GM23338 (cell line): ENCODE data around the gene A1BG. TPM values are rescaled to one million over a fixed set of nuclear protein-coding genes. Genes with fewer than 3 reads are reported as not detected.

Experiments used
- ATAC-seq: fragments of 200-7000 bp; cut with Tn5 transposase; 3 replicates; pipeline ENCODE4 v1.9.1; 2020
- DNase-seq: peaks from one replicate; pipeline ENCODE4 v3.0.0-alpha.2; 2015; ENCODE audit warnings: low spot score
- H2AFZ ChIP-seq: fragments of 200-600 bp; sonication (generic); 2 replicates; pipeline ENCODE4 v1.8.0; 2016; ENCODE audit warnings: antibody characterized with exemption, mild to moderate bottlenecking, moderate library complexity
- H3F3A ChIP-seq: fragments of 200-600 bp; sonication (generic); replicated peaks from 2 replicates; pipeline ENCODE4 v1.8.0; 2017; ENCODE audit warnings: antibody characterized with exemption, mixed run types, low read depth
- H3K27ac ChIP-seq: fragments of 200-600 bp; sonication (generic); 2 replicates; pipeline ENCODE4 v1.6.1; 2016; ENCODE audit warnings: low read depth
- H3K27me3 ChIP-seq: fragments of 200-600 bp; sonication (generic); 2 replicates; pipeline ENCODE4 v1.8.0; 2016; ENCODE audit warnings: mild to moderate bottlenecking, mixed run types, moderate library complexity; ENCODE audit not compliant: insufficient read depth
- H3K36me3 ChIP-seq: fragments of 200-600 bp; sonication (generic); 2 replicates; pipeline ENCODE4 v1.8.0; 2016; ENCODE audit warnings: mild to moderate bottlenecking; ENCODE audit not compliant: insufficient read depth
- H3K4me1 ChIP-seq: fragments of 200-600 bp; sonication (generic); 2 replicates; pipeline ENCODE4 v1.8.0; 2016; ENCODE audit warnings: mild to moderate bottlenecking, moderate library complexity; ENCODE audit not compliant: insufficient read depth
- H3K4me2 ChIP-seq: fragments of 200-600 bp; sonication (generic); 2 replicates; pipeline ENCODE4 v1.7.1; 2017; ENCODE audit warnings: mixed run types
- H3K4me3 ChIP-seq: fragments of 200-600 bp; sonication (generic); 2 replicates; pipeline ENCODE4 v1.6.1; 2016; ENCODE audit warnings: mixed run types
- H3K79me2 ChIP-seq: fragments of 200-600 bp; sonication (generic); replicated peaks from 2 replicates; pipeline ENCODE4 v1.8.0; 2017; ENCODE audit warnings: mild to moderate bottlenecking; ENCODE audit not compliant: insufficient read depth
- H3K9me2 ChIP-seq: fragments of 200-600 bp; sonication (generic); 2 replicates; pipeline ENCODE4 v1.8.0; 2017; ENCODE audit not compliant: insufficient read depth
- H4K20me1 ChIP-seq: fragments of 200-600 bp; sonication (generic); replicated peaks from 2 replicates; pipeline ENCODE4 v1.8.0; 2017; ENCODE audit warnings: mild to moderate bottlenecking; ENCODE audit not compliant: insufficient read depth
- H3K27ac Mint-ChIP-seq: 2 replicates; pipeline ENCODE4 v1.8.0; 2020; ENCODE audit warnings: inconsistent platforms, mild to moderate bottlenecking, moderate library complexity, mixed read lengths
- H3K27me3 Mint-ChIP-seq: 3 replicates; pipeline ENCODE4 v1.8.0; 2022; ENCODE audit warnings: low read depth, mild to moderate bottlenecking, moderate library complexity, mixed read lengths, inconsistent platforms; ENCODE audit not compliant: insufficient read depth, poor library complexity
- H3K36me3 Mint-ChIP-seq: 3 replicates; pipeline ENCODE4 v1.8.0; 2021; ENCODE audit warnings: low read depth, mild to moderate bottlenecking, inconsistent platforms, moderate library complexity, mixed read lengths
- H3K4me1 Mint-ChIP-seq: 3 replicates; pipeline ENCODE4 v1.8.0; 2020; ENCODE audit warnings: mild to moderate bottlenecking, inconsistent platforms, mixed read lengths
- H3K4me3 Mint-ChIP-seq: 3 replicates; pipeline ENCODE4 v1.8.0; 2021; ENCODE audit warnings: moderate library complexity, mild to moderate bottlenecking, inconsistent platforms, mixed read lengths
- H3K9me3 Mint-ChIP-seq: 3 replicates; pipeline ENCODE4 v1.8.0; 2020; ENCODE audit warnings: moderate library complexity, mild to moderate bottlenecking, inconsistent platforms, mixed read lengths
- CREB1 ChIP-seq: fragments of 250-450 bp; sonication (Bioruptor Pico); IDR thresholded peaks from 2 replicates; pipeline ENCODE4 v1.5.0; 2020; ENCODE audit warnings: low read depth, mild to moderate bottlenecking, moderate library complexity
- ETS1 ChIP-seq: IDR thresholded peaks from 2 replicates; pipeline ENCODE4 v1.6.1; 2016; ENCODE audit warnings: antibody characterized with exemption
- EZH2 ChIP-seq: fragments of 200-600 bp; sonication (generic); IDR thresholded peaks from one replicate; pipeline ENCODE4 v1.8.0; 2017; ENCODE audit warnings: antibody characterized with exemption, mild to moderate bottlenecking, low read depth; ENCODE audit not compliant: unreplicated experiment
- EZH2phosphoT487 ChIP-seq: fragments of 200-600 bp; sonication (generic); IDR thresholded peaks from one replicate; pipeline ENCODE4 v1.8.1; 2018; ENCODE audit warnings: antibody characterized with exemption; ENCODE audit not compliant: unreplicated experiment
- JUNB ChIP-seq: IDR thresholded peaks from one replicate; pipeline ENCODE4 v1.6.1; 2016; ENCODE audit warnings: antibody characterized with exemption; ENCODE audit not compliant: unreplicated experiment
- NANOG ChIP-seq: IDR thresholded peaks from 2 replicates; pipeline ENCODE4 v1.6.1; 2016; ENCODE audit warnings: antibody characterized with exemption, borderline replicate concordance
- POLR2AphosphoS5 ChIP-seq: IDR thresholded peaks from 2 replicates; pipeline ENCODE4 v1.6.1; 2016; ENCODE audit warnings: antibody characterized with exemption, low read depth
- STAT1 ChIP-seq: IDR thresholded peaks from one replicate; pipeline ENCODE4 v1.6.1; 2016; ENCODE audit warnings: antibody characterized with exemption; ENCODE audit not compliant: unreplicated experiment
- ZNF114 ChIP-seq: fragments of 250-450 bp; sonication (Bioruptor Pico); IDR thresholded peaks from 2 replicates; pipeline ENCODE4 v1.5.0; 2020; ENCODE audit warnings: mild to moderate bottlenecking, moderate library complexity
- ZNF331 ChIP-seq: fragments of 250-450 bp; sonication (Bioruptor Pico); IDR thresholded peaks from 2 replicates; pipeline ENCODE4 v1.5.0; 2020; ENCODE audit warnings: low read depth, mild to moderate bottlenecking, moderate library complexity
- ZNF462 ChIP-seq: fragments of 250-450 bp; sonication (Bioruptor Pico); IDR thresholded peaks from 2 replicates; pipeline ENCODE4 v1.5.0; 2020; ENCODE audit warnings: mild to moderate bottlenecking, moderate library complexity
- polyA plus RNA-seq: library from polyadenylated mRNA; unstranded; fragments of >200 nt; fragmentation: Nextera tagmentation; extraction: Ambion mirVana; gene quantifications from 2 replicates; pipeline ENCODE4 v1.2.1, GENCODE V29; 2016
- total RNA-seq: library from RNA; depleted of rRNA; stranded (reverse); fragments of >200 nt; shearing (Covaris generic); gene quantifications from 2 replicates; pipeline ENCODE4 v1.2.3, GENCODE V29; 2014
- TF ChIP-seq, protein P1 (sequence below), 2 experiments: fragments of 200-600 bp in 1 of 2; sonication (generic) in 1 of 2; conservative IDR thresholded peaks; 2 replicates each; pipeline versions ENCODE4 v1.5.1 to v1.6.1; 2016 to 2017; ENCODE audit warnings: antibody characterized with exemption in 2 of 2, low read depth in 2 of 2, mild to moderate bottlenecking in 2 of 2, moderate library complexity in 1 of 2

A1BG gene
- total and polyA plus RNA-seq, 2 experiments from 2014 or later, result 17.7 to 43.5 TPM

- Histone ChIP-seq H3K27me3 (no peaks in the 10 kb centered on the region), H4K20me1 (peaks cover 7% of the 10 kb centered on the region; the same call in 1 of the 2 replicates), H3K4me1 (peaks cover 10% of the 10 kb centered on the region; the same call in 1 of the 2 replicates), H2AFZ (no peak overlapping the region), H3K4me2 (peak overlapping the region; percentile 93), H3F3A (0 out of 2 replicates have a peak, but pooled peaks cover 9% of the 10 kb centered on the region), H3K9me2 (no peaks in the 10 kb centered on the region), H3K4me3 (peak overlapping the region; percentile 94), H3K36me3 (no peaks in the 10 kb centered on the region), H3K79me2 (peaks cover 12% of the 10 kb centered on the region), H3K27ac (no peak overlapping the region)
- Mint-ChIP-seq H3K4me1 (peaks cover 2% of the 10 kb centered on the region; the same call in 1 of the 3 replicates), H3K27me3 (no peaks in the 10 kb centered on the region), H3K36me3 (no peaks in the 10 kb centered on the region), H3K9me3 (no peaks in the 10 kb centered on the region), H3K27ac (no peak overlapping the region), H3K4me3 (no peak overlapping the region)
- no peak for ATAC-seq
- no peak for DNase-seq
- TF ChIP-seq EZH2phosphoT487, result no peak
- TF ChIP-seq POLR2AphosphoS5, result no peak
- TF ChIP-seq ZNF114 (CRISPR knock-in tag), result no peak
- no peak for TF ChIP-seq ZNF331 (CRISPR knock-in tag)
- no peak for TF ChIP-seq ZNF462
- TF ChIP-seq ETS1, result no peak
- no peak for TF ChIP-seq NANOG
- TF ChIP-seq, protein P1, sequence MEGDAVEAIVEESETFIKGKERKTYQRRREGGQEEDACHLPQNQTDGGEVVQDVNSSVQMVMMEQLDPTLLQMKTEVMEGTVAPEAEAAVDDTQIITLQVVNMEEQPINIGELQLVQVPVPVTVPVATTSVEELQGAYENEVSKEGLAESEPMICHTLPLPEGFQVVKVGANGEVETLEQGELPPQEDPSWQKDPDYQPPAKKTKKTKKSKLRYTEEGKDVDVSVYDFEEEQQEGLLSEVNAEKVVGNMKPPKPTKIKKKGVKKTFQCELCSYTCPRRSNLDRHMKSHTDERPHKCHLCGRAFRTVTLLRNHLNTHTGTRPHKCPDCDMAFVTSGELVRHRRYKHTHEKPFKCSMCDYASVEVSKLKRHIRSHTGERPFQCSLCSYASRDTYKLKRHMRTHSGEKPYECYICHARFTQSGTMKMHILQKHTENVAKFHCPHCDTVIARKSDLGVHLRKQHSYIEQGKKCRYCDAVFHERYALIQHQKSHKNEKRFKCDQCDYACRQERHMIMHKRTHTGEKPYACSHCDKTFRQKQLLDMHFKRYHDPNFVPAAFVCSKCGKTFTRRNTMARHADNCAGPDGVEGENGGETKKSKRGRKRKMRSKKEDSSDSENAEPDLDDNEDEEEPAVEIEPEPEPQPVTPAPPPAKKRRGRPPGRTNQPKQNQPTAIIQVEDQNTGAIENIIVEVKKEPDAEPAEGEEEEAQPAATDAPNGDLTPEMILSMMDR (conservative IDR thresholded peaks at IDR 0.05; ENCODE audit: low read depth in 2 of 2), result no peak
- no peak for TF ChIP-seq CREB1 (CRISPR knock-in tag)
- TF ChIP-seq EZH2, result no peak
- TF ChIP-seq STAT1, result no peak
- no peak for TF ChIP-seq JUNB
Measured at GRCh38 chr19:58325311-58326022, 27.8 kb downstream of the A1BG start.
